ENCODE data around the gene PPIC.

PPIC gene

DNA sequence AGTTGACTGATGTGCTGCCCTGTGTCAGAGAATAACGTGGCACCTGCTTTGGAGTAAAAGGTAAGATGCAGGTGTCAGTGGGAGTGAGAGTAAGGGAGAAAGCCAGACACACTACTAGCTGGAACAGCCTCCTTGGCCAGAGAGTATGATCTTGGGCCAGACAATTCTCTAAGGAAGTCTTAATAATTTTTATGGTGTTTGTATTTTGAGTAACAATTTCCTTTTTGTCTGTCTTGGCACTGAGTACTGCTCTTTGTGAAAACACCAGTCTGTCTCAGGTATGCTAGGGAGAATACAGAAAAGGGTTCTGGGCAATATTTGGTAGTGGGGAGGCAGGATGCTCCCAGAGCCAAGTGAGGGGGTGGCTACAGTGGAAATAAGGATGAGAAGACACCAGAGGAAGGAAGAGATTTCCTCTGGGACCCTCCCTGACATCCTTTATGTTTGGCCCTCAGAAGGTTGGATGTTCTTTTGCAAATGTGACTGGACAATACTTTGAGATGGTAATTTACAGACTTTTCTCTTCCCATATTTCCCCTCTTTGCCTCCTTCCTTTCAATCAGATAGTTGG lies 31.9 kb upstream of the PPIC start:
- H3K4me3 ChIP-seq: no peak overlapping the region
- no peak overlapping the region for H3K27ac ChIP-seq
- no peak for DNase-seq (ENCODE audit: low spot score)
- TF ChIP-seq, protein P1, sequence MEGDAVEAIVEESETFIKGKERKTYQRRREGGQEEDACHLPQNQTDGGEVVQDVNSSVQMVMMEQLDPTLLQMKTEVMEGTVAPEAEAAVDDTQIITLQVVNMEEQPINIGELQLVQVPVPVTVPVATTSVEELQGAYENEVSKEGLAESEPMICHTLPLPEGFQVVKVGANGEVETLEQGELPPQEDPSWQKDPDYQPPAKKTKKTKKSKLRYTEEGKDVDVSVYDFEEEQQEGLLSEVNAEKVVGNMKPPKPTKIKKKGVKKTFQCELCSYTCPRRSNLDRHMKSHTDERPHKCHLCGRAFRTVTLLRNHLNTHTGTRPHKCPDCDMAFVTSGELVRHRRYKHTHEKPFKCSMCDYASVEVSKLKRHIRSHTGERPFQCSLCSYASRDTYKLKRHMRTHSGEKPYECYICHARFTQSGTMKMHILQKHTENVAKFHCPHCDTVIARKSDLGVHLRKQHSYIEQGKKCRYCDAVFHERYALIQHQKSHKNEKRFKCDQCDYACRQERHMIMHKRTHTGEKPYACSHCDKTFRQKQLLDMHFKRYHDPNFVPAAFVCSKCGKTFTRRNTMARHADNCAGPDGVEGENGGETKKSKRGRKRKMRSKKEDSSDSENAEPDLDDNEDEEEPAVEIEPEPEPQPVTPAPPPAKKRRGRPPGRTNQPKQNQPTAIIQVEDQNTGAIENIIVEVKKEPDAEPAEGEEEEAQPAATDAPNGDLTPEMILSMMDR (IDR thresholded peaks at IDR 0.05): no peak

DNA sequence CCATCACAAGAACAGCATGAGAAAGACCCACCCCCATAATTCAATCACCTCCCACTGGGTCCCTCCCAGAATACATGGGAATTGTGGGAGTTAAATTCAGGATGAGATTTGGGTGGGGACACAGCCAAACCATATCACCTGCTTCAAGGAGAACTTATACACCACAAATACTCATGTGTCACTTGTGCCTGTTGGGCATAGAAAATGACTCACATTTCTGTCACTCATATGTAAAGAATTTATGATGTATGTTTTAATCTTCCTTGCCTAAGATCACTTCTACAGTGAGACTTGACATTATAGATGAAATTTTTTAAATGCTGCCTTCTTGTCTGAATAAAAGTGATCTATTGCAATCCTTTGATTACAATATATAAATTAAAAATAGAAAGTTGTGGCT lies 29.5 kb upstream of the PPIC start:
- DNase-seq (ENCODE audit: low spot score): no peak
- H3K4me3 ChIP-seq: no peak overlapping the region

DNA sequence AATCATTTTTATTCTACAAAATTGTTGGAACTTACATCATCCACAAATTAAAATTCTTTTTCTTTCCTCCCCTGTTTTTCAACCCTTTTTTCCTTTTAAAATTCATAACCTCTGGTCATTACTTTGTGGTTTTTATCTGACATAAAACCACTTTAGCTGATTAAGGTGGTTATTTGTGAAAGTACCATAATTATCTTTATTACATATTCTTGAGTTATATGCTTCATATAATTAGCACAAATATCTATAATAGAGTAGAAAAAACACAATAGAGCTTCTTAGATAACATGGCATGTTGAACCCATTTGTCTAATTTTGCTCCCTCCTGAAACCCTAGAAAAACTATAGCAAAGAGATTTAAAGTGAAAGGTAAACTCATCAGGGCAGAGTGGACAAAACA lies 22.9 kb upstream of the PPIC start:
- no peak overlapping the region for H3K27ac ChIP-seq
- TF ChIP-seq, protein P1 (IDR thresholded peaks at IDR 0.05): no peak
- DNase-seq (ENCODE audit: low spot score): no peak

More for the DNA sequence above, 29.5 kb upstream of the PPIC start:
- TF ChIP-seq, protein P1 (IDR thresholded peaks at IDR 0.05): no peak
- no peak overlapping the region for H3K27ac ChIP-seq

DNA sequence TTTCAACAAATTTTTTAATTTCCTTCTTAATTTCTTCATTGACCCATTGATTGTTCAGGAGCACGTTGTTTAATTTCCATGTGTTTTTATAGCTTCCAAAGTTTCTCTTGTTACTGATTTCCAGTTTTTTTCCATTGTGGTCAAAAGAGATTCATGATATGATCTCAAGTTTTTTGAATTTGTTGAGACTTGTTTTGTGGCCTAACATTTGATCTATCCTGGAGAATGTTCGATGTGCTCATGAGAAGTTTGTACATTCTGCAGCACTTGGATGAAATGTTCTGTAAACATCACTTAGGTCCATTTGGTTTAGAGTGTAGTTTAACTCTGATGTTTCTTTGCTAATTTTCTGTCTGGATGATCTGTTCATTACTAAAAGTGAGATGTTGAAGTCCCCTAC lies 14.7 kb upstream of the PPIC start:
- TF ChIP-seq, protein P1 (IDR thresholded peaks at IDR 0.05): no peak
- DNase-seq (ENCODE audit: low spot score): no peak
- Histone ChIP-seq H3K4me3 (no peak overlapping the region), H3K27ac (no peak overlapping the region)

More for the DNA sequence above, 22.9 kb upstream of the PPIC start:
- H3K4me3 ChIP-seq: no peak overlapping the region

DNA sequence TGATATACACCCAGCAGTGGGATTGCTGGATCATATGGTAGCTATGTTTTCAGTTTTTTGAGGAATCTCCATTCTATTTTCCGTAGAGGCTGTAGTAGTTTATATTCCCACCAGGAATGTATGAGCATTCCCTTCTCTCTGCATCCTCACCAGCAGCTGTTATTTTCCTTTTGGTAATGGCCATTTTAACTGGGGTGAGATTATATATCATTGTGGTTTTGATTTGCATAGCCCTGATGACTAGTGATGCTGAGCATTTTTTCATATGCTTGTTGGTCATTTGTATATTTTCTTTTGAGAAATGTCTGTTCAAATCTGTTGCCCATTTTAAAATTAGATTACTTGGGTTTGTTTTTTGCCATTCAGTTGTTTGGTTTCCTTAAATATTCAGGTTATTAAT lies 11.2 kb upstream of the PPIC start:
- Histone ChIP-seq H3K4me3 (no peak overlapping the region), H3K27ac (no peak overlapping the region)
- DNase-seq (ENCODE audit: low spot score): no peak
- TF ChIP-seq, protein P1 (IDR thresholded peaks at IDR 0.05): no peak

DNA sequence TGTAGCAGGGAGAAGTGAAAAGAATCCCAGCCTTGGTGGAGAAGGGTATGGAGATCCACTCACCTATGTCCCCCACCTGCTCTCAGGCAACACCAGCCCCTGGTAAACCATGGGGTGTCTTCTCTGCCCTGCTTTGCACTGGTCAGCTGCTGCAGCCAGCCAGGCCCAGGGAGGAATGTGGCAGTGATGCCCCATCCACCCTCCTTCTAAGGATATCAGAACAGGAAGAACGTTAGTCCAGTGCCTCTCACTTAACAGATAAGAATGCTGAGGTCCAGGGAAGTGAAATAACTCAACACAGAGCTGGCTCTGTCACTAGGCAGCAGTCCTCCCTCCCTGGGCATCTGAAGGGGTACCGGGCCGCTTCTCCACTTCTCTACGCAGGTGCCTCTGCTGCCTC lies 9.7 kb upstream of the PPIC start:
- TF ChIP-seq, protein P1 (IDR thresholded peaks at IDR 0.05): no peak
- Histone ChIP-seq H3K4me3 (no peak overlapping the region), H3K27ac (no peak overlapping the region)
- DNase-seq (ENCODE audit: low spot score): no peak

DNA sequence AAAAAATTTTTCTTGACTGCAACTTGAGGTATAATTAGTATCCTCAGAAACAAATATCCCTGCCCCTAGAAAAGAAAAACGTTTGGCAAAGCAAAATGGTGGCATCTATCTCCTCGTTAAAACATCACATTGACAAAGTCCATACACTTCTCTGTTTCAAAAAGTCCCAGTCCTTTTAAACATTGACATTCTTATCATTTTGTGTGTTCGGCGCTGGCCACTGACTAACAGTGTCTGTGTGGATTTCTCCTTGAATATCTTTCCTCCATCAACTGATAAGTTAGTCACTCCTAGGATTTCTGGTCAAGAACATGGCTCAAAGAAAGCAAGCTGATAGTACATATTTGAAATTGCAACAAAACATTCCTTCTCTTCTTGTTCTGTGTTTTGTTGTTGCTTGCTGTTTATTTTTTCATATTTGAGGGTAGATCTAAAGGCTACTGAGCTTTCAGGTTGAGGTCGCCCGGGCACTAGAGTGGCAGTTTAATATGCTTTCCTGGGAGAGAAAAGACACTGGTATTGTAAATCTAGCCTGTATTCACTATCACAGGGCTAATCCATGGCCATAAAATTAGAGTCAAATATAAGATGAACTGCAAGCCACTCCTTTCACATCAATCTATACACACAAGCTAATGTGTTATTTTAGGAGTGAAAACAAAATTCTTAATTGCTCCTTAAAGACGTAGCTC lies 8.5 kb upstream of the PPIC start:
- DNase-seq (ENCODE audit: low spot score): no peak
- Histone ChIP-seq H3K27ac (no peak overlapping the region), H3K4me3 (no peak overlapping the region)
- TF ChIP-seq, protein P1 (IDR thresholded peaks at IDR 0.05): no peak
